H9 (cell line): ENCODE results near the gene PLB1. TPM values are rescaled to one million over a fixed set of nuclear protein-coding genes. Genes with fewer than 3 reads are reported as not detected.

Experiments used
- DNase-seq: peaks from one replicate; pipeline ENCODE4 v3.0.0-alpha.2; 2017
- H2AFZ ChIP-seq: one replicate; pipeline ENCODE4 v1.6.1; 2013; ENCODE audit warnings: mild to moderate bottlenecking, low read length, control low read depth, moderate library complexity
- H2AK5ac ChIP-seq: 2 replicates; pipeline ENCODE4 v1.6.1; 2013; ENCODE audit warnings: low read length, control low read depth, mixed read lengths; ENCODE audit not compliant: insufficient read length
- H2BK120ac ChIP-seq: one replicate; pipeline ENCODE4 v1.6.1; 2013; ENCODE audit warnings: low read depth, mild to moderate bottlenecking, low read length, control low read depth, inconsistent platforms; ENCODE audit not compliant: poor library complexity, severe bottlenecking
- H2BK12ac ChIP-seq: 2 replicates; pipeline ENCODE4 v1.6.1; 2013; ENCODE audit warnings: low read length, control low read depth, mixed read lengths, low read depth; ENCODE audit not compliant: insufficient read length
- H2BK15ac ChIP-seq: 2 replicates; pipeline ENCODE4 v1.6.1; 2013; ENCODE audit warnings: low read depth, low read length, control low read depth
- H2BK20ac ChIP-seq: one replicate; pipeline ENCODE4 v1.6.1; 2013; ENCODE audit warnings: low read depth, mild to moderate bottlenecking, low read length, control low read depth, inconsistent platforms; ENCODE audit not compliant: poor library complexity, severe bottlenecking
- H2BK5ac ChIP-seq: 2 replicates; pipeline ENCODE4 v1.6.1; 2013; ENCODE audit warnings: low read length, control low read depth, mixed read lengths; ENCODE audit not compliant: insufficient read length
- H3K14ac ChIP-seq: 2 replicates; pipeline ENCODE4 v1.6.1; 2013; ENCODE audit warnings: low read length, control low read depth; ENCODE audit not compliant: insufficient read depth
- H3K18ac ChIP-seq: 2 replicates; pipeline ENCODE4 v1.6.1; 2013; ENCODE audit warnings: low read depth, mild to moderate bottlenecking, mixed read lengths, low read length, control low read depth; ENCODE audit not compliant: insufficient read length
- H3K23ac ChIP-seq: 2 replicates; pipeline ENCODE4 v1.6.1; 2013; ENCODE audit warnings: low read length, control low read depth, mixed read lengths, low read depth; ENCODE audit not compliant: insufficient read length
- H3K23me2 ChIP-seq: 2 replicates; pipeline ENCODE4 v1.6.1; 2013; ENCODE audit warnings: low read depth, mild to moderate bottlenecking, mixed read lengths, low read length, control low read depth; ENCODE audit not compliant: insufficient read length, poor library complexity, severe bottlenecking
- H3K27ac ChIP-seq: 2 replicates; pipeline ENCODE4 v1.5.1; 2013; ENCODE audit warnings: low read length, control low read depth, mixed read lengths, low read depth; ENCODE audit not compliant: insufficient read length
- H3K27me3 ChIP-seq: 2 replicates; pipeline ENCODE4 v1.6.1; 2013; ENCODE audit warnings: low read length, control low read depth, inconsistent platforms; ENCODE audit not compliant: insufficient read depth
- H3K4ac ChIP-seq: 2 replicates; pipeline ENCODE4 v1.6.1; 2013; ENCODE audit warnings: low read depth, mild to moderate bottlenecking, control low read depth, inconsistent platforms, low read length, moderate library complexity
- H3K4me1 ChIP-seq: 2 replicates; pipeline ENCODE4 v1.6.1; 2013; ENCODE audit warnings: low read length, control low read depth, inconsistent platforms; ENCODE audit not compliant: insufficient read depth
- H3K4me2 ChIP-seq: 2 replicates; pipeline ENCODE4 v1.6.1; 2013; ENCODE audit warnings: low read length, control low read depth, mixed read lengths; ENCODE audit not compliant: insufficient read length, insufficient read depth
- H3K56ac ChIP-seq: 2 replicates; pipeline ENCODE4 v1.6.1; 2013; ENCODE audit warnings: low read depth, mild to moderate bottlenecking, mixed read lengths, low read length, control low read depth; ENCODE audit not compliant: insufficient read length
- H3K79me1 ChIP-seq: 2 replicates; pipeline ENCODE4 v1.6.1; 2013; ENCODE audit warnings: low read depth, mild to moderate bottlenecking, moderate library complexity, low read length, control low read depth, inconsistent platforms; ENCODE audit not compliant: insufficient read depth, poor library complexity, severe bottlenecking
- H3K79me2 ChIP-seq: 2 replicates; pipeline ENCODE4 v1.6.1; 2013; ENCODE audit warnings: low read length, control low read depth, inconsistent platforms; ENCODE audit not compliant: insufficient read depth
- H3K9ac ChIP-seq: 2 replicates; pipeline ENCODE4 v1.6.1; 2013; ENCODE audit warnings: low read length, control low read depth, mixed read lengths; ENCODE audit not compliant: insufficient read length; ENCODE audit errors: extremely low read depth
- H3K9me3 ChIP-seq: one replicate; pipeline ENCODE4 v1.6.1; 2013; ENCODE audit warnings: low read depth, low read length, inconsistent platforms; ENCODE audit not compliant: control insufficient read depth
- H3T11ph ChIP-seq: one replicate; pipeline ENCODE4 v1.6.1; 2013; ENCODE audit warnings: mild to moderate bottlenecking, low read length, control low read depth, inconsistent platforms
- H4K20me1 ChIP-seq: one replicate; pipeline ENCODE4 v1.6.1; 2013; ENCODE audit not compliant: control insufficient read depth, insufficient read length, insufficient read depth
- H4K5ac ChIP-seq: 2 replicates; pipeline ENCODE4 v1.6.1; 2013; ENCODE audit warnings: low read depth, mild to moderate bottlenecking, mixed read lengths, low read length, control low read depth; ENCODE audit not compliant: insufficient read length
- H4K8ac ChIP-seq: replicated peaks from 2 replicates; pipeline ENCODE4 v1.6.1; 2013; ENCODE audit warnings: low read length, control low read depth, mixed read lengths, low read depth; ENCODE audit not compliant: insufficient read length
- H4K91ac ChIP-seq: 2 replicates; pipeline ENCODE4 v1.6.1; 2013; ENCODE audit warnings: low read depth, mild to moderate bottlenecking, moderate library complexity, mixed read lengths, low read length, control low read depth; ENCODE audit not compliant: insufficient read length
- H3K27ac Mint-ChIP-seq, 3 experiments: 2 replicates in 2 of 3; 3 replicates in 1 of 3; pipeline ENCODE4 v1.8.0; 2020 to 2021; ENCODE audit warnings: mixed read lengths in 3 of 3, mild to moderate bottlenecking in 1 of 3, moderate library complexity in 1 of 3
- H3K27me3 Mint-ChIP-seq: 2 replicates; pipeline ENCODE4 v1.8.0; 2021; ENCODE audit warnings: low read depth, mild to moderate bottlenecking, moderate library complexity, mixed read lengths
- H3K36me3 Mint-ChIP-seq, 3 experiments: 2 replicates in 2 of 3; 3 replicates in 1 of 3; pipeline ENCODE4 v1.8.0; 2020 to 2021; ENCODE audit warnings: low read depth in 3 of 3, mixed read lengths in 3 of 3; ENCODE audit not compliant: insufficient read depth in 1 of 3
- H3K4me1 Mint-ChIP-seq, 2 experiments: 2 replicates each; pipeline ENCODE4 v1.8.0; 2020; ENCODE audit warnings: mixed read lengths in 2 of 2
- H3K4me3 Mint-ChIP-seq, 2 experiments: 2 replicates in 1 of 2; 3 replicates in 1 of 2; pipeline ENCODE4 v1.8.0; 2020 to 2021; ENCODE audit warnings: mild to moderate bottlenecking in 2 of 2, mixed read lengths in 2 of 2, moderate library complexity in 1 of 2
- H3K9me3 Mint-ChIP-seq, 2 experiments: 2 replicates in 1 of 2; 3 replicates in 1 of 2; pipeline ENCODE4 v1.8.0; 2020; ENCODE audit warnings: mild to moderate bottlenecking in 2 of 2, mixed read lengths in 2 of 2, moderate library complexity in 1 of 2
- CTCF ChIP-seq: fragments of 200-600 bp; sonication (generic); conservative IDR thresholded peaks from 3 replicates; pipeline ENCODE4 v1.8.0; 2021; ENCODE audit warnings: antibody characterized with exemption, mild to moderate bottlenecking
- WGBS: extraction: QIAGEN DNeasy Blood & Tissue Kit; methylation state at CpG from one replicate; pipeline ENCODE4 v1.1.7; 2013; ENCODE audit warnings: missing lambda C conversion rate, low lambda C conversion rate, mixed read lengths; ENCODE audit not compliant: insufficient read length; ENCODE audit errors: extremely low coverage; 5-methylcytosine and 5-hydroxymethylcytosine counted together
- total RNA-seq: library from RNA; stranded (reverse); gene quantifications from 2 replicates; pipeline ENCODE4 v1.2.1, GENCODE V29; 2021

The PLB1 gene
- total RNA-seq, 1 experiment from 2014 or later, result not detected

DNA sequence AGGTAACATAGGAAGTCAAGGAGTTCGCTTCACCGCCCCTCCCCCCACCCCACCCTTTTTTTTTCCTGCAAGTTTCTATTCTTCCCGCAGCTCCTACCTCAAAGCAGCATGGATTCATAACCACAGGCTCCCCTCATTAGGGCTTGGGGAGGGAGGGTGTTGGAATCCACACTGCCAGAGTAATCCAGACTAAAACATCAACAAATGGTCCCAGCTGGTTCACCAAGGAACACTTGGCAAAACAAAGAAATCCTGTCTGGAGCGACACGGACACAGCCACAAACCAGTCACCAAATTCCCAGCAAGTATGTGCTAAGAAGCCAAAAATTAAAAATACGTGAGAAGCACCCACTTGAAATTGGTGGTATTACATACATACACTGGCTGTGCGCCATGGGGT, 148.9 kb downstream of the PLB1 start:
- TF ChIP-seq CTCF, result no peak
- Histone ChIP-seq H2BK5ac (no peak overlapping the region), H3K14ac (no peak overlapping the region), H3K23ac (no peak overlapping the region), H4K8ac (no peak overlapping the region), H2BK20ac (no peak overlapping the region), H4K20me1 (no peaks in the 10 kb centered on the region), H2AK5ac (no peak overlapping the region), H3K9me3 (no peaks in the 10 kb centered on the region), H3K4me1 (no peaks in the 10 kb centered on the region), H3K79me1 (no peaks in the 10 kb centered on the region), H3K27ac (no peak overlapping the region), H3K23me2 (no peaks in the 10 kb centered on the region), H3K18ac (no peak overlapping the region), H2BK15ac (no peak overlapping the region), H2BK12ac (no peak overlapping the region), H3K9ac (no peak overlapping the region), H3K4me2 (no peak overlapping the region), H4K91ac (no peak overlapping the region), H4K5ac (no peak overlapping the region), H2AFZ (no peak overlapping the region), H2BK120ac (no peak overlapping the region), H3K27me3 (no peaks in the 10 kb centered on the region), H3K79me2 (no peaks in the 10 kb centered on the region), H3K56ac (no peak overlapping the region), H3T11ph (no peak overlapping the region), H3K4ac (no peak overlapping the region)
- no peaks in the 10 kb centered on the region; the same call in 1 of the 2 replicates for H3K27me3 Mint-ChIP-seq
- no CpG with 5 or more reads among the region's 7 CpGs for WGBS
- no peak overlapping the region for H3K27ac Mint-ChIP-seq
- H3K36me3 Mint-ChIP-seq, result no peaks in the 10 kb centered on the region
- H3K9me3 Mint-ChIP-seq, result no peaks in the 10 kb centered on the region
- H3K4me3 Mint-ChIP-seq, result no peak overlapping the region
- no peak for DNase-seq
- H3K4me1 Mint-ChIP-seq, result peaks cover 17 to 20% of the 10 kb centered on the region in 2 experiments
